Sigmoid colon (tissue), 7 donors: ENCODE data around the gene IL20RA. TPM values are rescaled to one million over a fixed set of nuclear protein-coding genes. Genes with fewer than 3 reads are reported as not detected.

Experiments
- DNase-seq: peaks from one replicate; pipeline ENCODE4 v3.0.0-alpha.2; 2019
- H3K27ac ChIP-seq, 4 donors: fragments of 200-600 bp; sonication (generic); one replicate each; pipeline ENCODE4 v1.5.1; 2016 to 2019; ENCODE audit warnings: mild to moderate bottlenecking in 1 of 4
- H3K27me3 ChIP-seq, 3 donors: fragments of 200-600 bp; sonication (generic); one replicate each; pipeline ENCODE4 v1.5.1; 2019; ENCODE audit warnings: mild to moderate bottlenecking in 1 of 3
- H3K36me3 ChIP-seq, 4 donors: fragments of 200-600 bp; sonication (generic); one replicate each; pipeline ENCODE4 v1.5.1; 2016 to 2019
- H3K4me1 ChIP-seq, 4 donors: fragments of 200-600 bp; sonication (generic); one replicate each; pipeline ENCODE4 v1.5.1; 2017 to 2019
- H3K4me3 ChIP-seq, 4 donors: fragments of 200-600 bp; sonication (generic); one replicate each; pipeline ENCODE4 v1.5.1; 2017 to 2019; ENCODE audit warnings: mild to moderate bottlenecking in 2 of 4, moderate library complexity in 1 of 4
- H3K9me3 ChIP-seq, 4 donors: fragments of 200-600 bp in 3 of 4; sonication (generic) in 3 of 4; one replicate each; pipeline versions ENCODE4 v1.5.1 to v1.6.1; 2013 to 2019
- EP300 ChIP-seq, 4 donors: sonication (generic); formaldehyde crosslinking; IDR thresholded peaks; one replicate each; pipeline ENCODE4 v1.6.1; 2017; ENCODE audit warnings: antibody characterized with exemption in 4 of 4
- POLR2A ChIP-seq, 2 donors: fragments of 450-650 bp; IDR thresholded peaks; one replicate each; pipeline ENCODE4 v1.6.1; 2016; ENCODE audit warnings: antibody characterized with exemption in 2 of 2, mild to moderate bottlenecking in 2 of 2, moderate library complexity in 2 of 2
- POLR2AphosphoS5 ChIP-seq, 4 donors: sonication (generic); formaldehyde crosslinking; IDR thresholded peaks; one replicate each; pipeline ENCODE4 v1.6.1; 2017; ENCODE audit warnings: antibody characterized with exemption in 4 of 4
- WGBS, 2 donors: extraction: QIAGEN DNeasy Blood & Tissue Kit; methylation state at CpG; one replicate each; pipeline ENCODE4 v1.1.7; 2013; 5-methylcytosine and 5-hydroxymethylcytosine counted together
- intact Hi-C: fragments of 100-400 bp; cut with DNase I; formaldehyde crosslinking; loops from one replicate; pipeline ENCODE4 v1.15.1; 2023
- polyA plus RNA-seq, 3 donors: library from polyadenylated mRNA; stranded (reverse); fragments of 200-250 nt; gene quantifications; one replicate each; pipeline ENCODE4 v1.2.3, GENCODE V29; 2013
- total RNA-seq, 4 donors: library from RNA; depleted of rRNA; stranded (reverse); fragments of >200 nt; gene quantifications; one replicate each; pipeline ENCODE4 v1.1.0, GENCODE V29; 2016
- TF ChIP-seq, protein P1 (sequence below), 4 experiments: fragments of 450-650 bp in 3 of 4; fragments of 200-600 bp in 1 of 4; IDR thresholded peaks; one replicate each; pipeline ENCODE4 v1.5.1; 2016 to 2019; ENCODE audit warnings: antibody characterized with exemption in 4 of 4, mild to moderate bottlenecking in 3 of 4, moderate library complexity in 2 of 4
- donor health status: healthy with polysubstance abuse.
- donor health status: Bipolar disorder and iron deficiency.
- donor health status: healthy.

The IL20RA gene, protein sequence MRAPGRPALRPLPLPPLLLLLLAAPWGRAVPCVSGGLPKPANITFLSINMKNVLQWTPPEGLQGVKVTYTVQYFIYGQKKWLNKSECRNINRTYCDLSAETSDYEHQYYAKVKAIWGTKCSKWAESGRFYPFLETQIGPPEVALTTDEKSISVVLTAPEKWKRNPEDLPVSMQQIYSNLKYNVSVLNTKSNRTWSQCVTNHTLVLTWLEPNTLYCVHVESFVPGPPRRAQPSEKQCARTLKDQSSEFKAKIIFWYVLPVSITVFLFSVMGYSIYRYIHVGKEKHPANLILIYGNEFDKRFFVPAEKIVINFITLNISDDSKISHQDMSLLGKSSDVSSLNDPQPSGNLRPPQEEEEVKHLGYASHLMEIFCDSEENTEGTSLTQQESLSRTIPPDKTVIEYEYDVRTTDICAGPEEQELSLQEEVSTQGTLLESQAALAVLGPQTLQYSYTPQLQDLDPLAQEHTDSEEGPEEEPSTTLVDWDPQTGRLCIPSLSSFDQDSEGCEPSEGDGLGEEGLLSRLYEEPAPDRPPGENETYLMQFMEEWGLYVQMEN
- total RNA-seq (1 to 10 TPM in 2 of 4 donors, under 1 TPM in 2; 0.28 to 1.8 (median 1.1) TPM), polyA plus RNA-seq (1 to 10 TPM; 3.8 to 7.2 (median 6.0) TPM)

GRCh38 chr6:137044366-137045221, at the start of gene IL20RA:
Gene IL20RA, minus strand, starts transcription at chr6:137044965. Its CDS starts 237 bp downstream, at chr6:137044728.
- no peaks in the 10 kb centered on the region for H3K9me3 ChIP-seq
- intact Hi-C loops, result no loop called here
- H3K4me3 ChIP-seq, result peak within 1 kb of the TSS; percentile 55 to 88 (median 78)
- H3K4me1 ChIP-seq, result peaks cover 0 to 5% (median 2%) of the 10 kb centered on the region in 4 donors
- TF ChIP-seq, protein P1, sequence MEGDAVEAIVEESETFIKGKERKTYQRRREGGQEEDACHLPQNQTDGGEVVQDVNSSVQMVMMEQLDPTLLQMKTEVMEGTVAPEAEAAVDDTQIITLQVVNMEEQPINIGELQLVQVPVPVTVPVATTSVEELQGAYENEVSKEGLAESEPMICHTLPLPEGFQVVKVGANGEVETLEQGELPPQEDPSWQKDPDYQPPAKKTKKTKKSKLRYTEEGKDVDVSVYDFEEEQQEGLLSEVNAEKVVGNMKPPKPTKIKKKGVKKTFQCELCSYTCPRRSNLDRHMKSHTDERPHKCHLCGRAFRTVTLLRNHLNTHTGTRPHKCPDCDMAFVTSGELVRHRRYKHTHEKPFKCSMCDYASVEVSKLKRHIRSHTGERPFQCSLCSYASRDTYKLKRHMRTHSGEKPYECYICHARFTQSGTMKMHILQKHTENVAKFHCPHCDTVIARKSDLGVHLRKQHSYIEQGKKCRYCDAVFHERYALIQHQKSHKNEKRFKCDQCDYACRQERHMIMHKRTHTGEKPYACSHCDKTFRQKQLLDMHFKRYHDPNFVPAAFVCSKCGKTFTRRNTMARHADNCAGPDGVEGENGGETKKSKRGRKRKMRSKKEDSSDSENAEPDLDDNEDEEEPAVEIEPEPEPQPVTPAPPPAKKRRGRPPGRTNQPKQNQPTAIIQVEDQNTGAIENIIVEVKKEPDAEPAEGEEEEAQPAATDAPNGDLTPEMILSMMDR (IDR thresholded peaks at IDR 0.05), result no peak
- no peak for TF ChIP-seq POLR2A (IDR thresholded peaks at IDR 0.05)
- TF ChIP-seq EP300 (IDR thresholded peaks at IDR 0.05), result no peak
- TF ChIP-seq POLR2AphosphoS5 (IDR thresholded peaks at IDR 0.05), result no peak
- H3K27ac ChIP-seq, result peak within 1 kb of the TSS; percentile 39 to 55 (median 46)
- 5 to 14% methylated on average over 83 of the region's 83 CpGs for WGBS, 2 donors
- H3K27me3 ChIP-seq, result peaks cover 0 to 27% (median 3%) of the 10 kb centered on the region in 3 donors
- DNase-seq, result peak; percentile 69
- H3K36me3 ChIP-seq, result no peaks in the 10 kb centered on the region

- TF ChIP-seq EP300 (IDR thresholded peaks at IDR 0.05) (no peak), POLR2AphosphoS5 (IDR thresholded peaks at IDR 0.05) (no peak), POLR2A (IDR thresholded peaks at IDR 0.05) (no peak)
- TF ChIP-seq, protein P1 (IDR thresholded peaks at IDR 0.05), result no peak
- intact Hi-C loops, result loop anchor here (5.0 kb wide), 2 partner anchors 219 to 549 kb away; no protein-coding TSS in a partner anchor
- no peak for DNase-seq
- no peaks in the 10 kb centered on the region for H3K36me3 ChIP-seq
- no peak overlapping the region for H3K27ac ChIP-seq
- WGBS, 2 donors, result 48 to 80% methylated on average over 6 of the region's 6 CpGs
- H3K4me1 ChIP-seq, result no peaks in the 10 kb centered on the region
- no peak overlapping the region for H3K4me3 ChIP-seq
- H3K9me3 ChIP-seq, result no peaks in the 10 kb centered on the region
- H3K27me3 ChIP-seq, result no peaks in the 10 kb centered on the region
Measured at GRCh38 chr6:137093183-137094069, 48.7 kb upstream of the IL20RA start.

DNA sequence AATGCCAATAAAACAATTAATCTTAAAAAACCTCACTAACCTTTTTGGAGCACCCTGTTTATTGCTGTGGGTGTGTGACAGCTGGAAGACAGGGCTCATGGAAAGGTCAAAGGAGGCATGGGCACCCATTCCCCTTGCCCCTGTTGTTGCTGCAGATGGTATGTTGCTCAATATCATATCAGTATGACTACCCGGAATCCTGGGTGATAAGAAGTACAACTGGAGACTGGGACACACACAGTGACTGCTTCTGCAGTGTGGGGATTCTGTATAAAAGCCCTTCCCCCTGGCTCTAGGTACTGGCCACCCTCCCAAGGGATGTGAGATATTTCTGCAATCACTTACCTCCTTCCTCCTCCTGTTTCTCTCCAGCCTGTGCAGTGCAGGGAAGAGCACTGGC, 47.3 kb upstream of the IL20RA start:
- no peak for DNase-seq

More for the DNA sequence above, 47.3 kb upstream of the IL20RA start:
- H3K27me3 ChIP-seq, result no peaks in the 10 kb centered on the region
- H3K36me3 ChIP-seq, result no peaks in the 10 kb centered on the region
- 14 to 80% methylated on average over 1 of the region's 1 CpG for WGBS, 2 donors
- H3K9me3 ChIP-seq, result no peaks in the 10 kb centered on the region
- intact Hi-C loops, result loop anchor here (5.0 kb wide), 2 partner anchors 220 to 550 kb away; no protein-coding TSS in a partner anchor
- H3K27ac ChIP-seq, result no peak overlapping the region
- H3K4me1 ChIP-seq, result no peaks in the 10 kb centered on the region
- TF ChIP-seq, protein P1 (IDR thresholded peaks at IDR 0.05), result no peak
- TF ChIP-seq POLR2A (IDR thresholded peaks at IDR 0.05) (no peak), EP300 (IDR thresholded peaks at IDR 0.05) (no peak), POLR2AphosphoS5 (IDR thresholded peaks at IDR 0.05) (no peak)
- H3K4me3 ChIP-seq, result no peak overlapping the region
